Uterus (tissue), 2 donors: ENCODE data around the gene VPS52.

Source experiments
- POLR2A ChIP-seq, 2 donors: fragments of 450-650 bp; IDR thresholded peaks; one replicate each; pipeline ENCODE4 v1.6.1; 2016; ENCODE audit warnings: antibody characterized with exemption in 2 of 2, mild to moderate bottlenecking in 1 of 2, moderate library complexity in 1 of 2
- TF ChIP-seq, protein P1 (sequence below), 4 experiments: fragments of 200-600 bp in 2 of 4; fragments of 450-650 bp in 2 of 4; sonication (generic) in 2 of 4; IDR thresholded peaks; one replicate each; pipeline ENCODE4 v1.5.1; 2016 to 2019; ENCODE audit warnings: antibody characterized with exemption in 4 of 4, mild to moderate bottlenecking in 2 of 4, moderate library complexity in 1 of 4

DNA sequence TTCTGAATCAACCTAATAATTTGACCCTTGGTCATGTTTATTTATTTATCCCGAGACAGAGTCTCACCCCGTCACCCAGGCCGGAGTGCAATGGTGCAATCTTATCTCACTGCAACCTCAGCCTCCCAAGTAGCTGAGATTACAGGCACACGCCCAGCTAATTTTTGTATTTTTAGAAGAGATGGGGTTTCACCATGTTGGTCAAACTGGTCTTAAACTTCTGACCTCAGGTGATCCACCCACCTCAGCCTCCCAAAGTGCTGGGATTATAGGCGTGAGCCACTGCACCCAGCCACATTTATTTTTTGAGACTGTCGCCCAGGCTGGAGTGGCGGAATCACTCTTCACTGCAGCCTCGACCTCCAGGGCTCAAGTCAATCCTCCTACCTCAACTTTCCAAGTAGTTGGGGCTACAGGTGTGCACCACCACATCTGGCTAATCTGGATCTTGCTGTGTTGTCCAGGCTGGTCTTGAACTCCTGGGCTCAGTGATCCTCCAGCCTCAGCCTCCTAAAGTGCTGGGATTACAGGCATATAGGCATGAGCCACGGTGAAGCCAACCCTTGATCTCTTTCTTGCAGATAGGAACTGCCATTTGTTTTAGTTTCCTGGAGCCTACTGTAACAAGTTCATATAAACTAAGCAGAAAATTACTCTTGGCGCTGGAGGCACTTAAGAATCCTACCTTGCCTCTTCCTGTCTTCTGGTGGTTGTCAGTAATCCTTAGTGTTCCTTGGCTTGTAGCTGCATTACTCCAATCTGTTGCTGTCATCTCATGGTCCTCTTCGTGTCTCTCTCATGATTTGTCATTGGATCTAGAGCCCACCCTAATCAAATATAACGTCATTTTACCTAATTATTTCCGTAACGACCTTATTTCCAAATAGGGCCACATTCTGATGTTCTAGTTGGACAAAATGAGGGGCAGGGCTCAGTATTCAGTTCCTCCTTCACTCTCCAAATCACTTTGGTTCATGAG, 2.5 kb upstream of the VPS52 start:
- TF ChIP-seq, protein P1, sequence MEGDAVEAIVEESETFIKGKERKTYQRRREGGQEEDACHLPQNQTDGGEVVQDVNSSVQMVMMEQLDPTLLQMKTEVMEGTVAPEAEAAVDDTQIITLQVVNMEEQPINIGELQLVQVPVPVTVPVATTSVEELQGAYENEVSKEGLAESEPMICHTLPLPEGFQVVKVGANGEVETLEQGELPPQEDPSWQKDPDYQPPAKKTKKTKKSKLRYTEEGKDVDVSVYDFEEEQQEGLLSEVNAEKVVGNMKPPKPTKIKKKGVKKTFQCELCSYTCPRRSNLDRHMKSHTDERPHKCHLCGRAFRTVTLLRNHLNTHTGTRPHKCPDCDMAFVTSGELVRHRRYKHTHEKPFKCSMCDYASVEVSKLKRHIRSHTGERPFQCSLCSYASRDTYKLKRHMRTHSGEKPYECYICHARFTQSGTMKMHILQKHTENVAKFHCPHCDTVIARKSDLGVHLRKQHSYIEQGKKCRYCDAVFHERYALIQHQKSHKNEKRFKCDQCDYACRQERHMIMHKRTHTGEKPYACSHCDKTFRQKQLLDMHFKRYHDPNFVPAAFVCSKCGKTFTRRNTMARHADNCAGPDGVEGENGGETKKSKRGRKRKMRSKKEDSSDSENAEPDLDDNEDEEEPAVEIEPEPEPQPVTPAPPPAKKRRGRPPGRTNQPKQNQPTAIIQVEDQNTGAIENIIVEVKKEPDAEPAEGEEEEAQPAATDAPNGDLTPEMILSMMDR (IDR thresholded peaks at IDR 0.05) = no peak
- TF ChIP-seq POLR2A (IDR thresholded peaks at IDR 0.05) = no peak
